Activated T-cell treated with anti-CD3 and anti-CD28 coated beads for 48 hours (primary cell): ENCODE results near the gene KIF1B.

Source experiments
- DNase-seq: peaks from one replicate; pipeline ENCODE4 v3.0.0-alpha.2; 2020; ENCODE audit warnings: low read depth

Gene KIF1B

GRCh38 chr1:10209905-10210810, at the start of gene KIF1B:
KIF1B (plus strand) TSS chr1:10210570; CDS start chr1:10232329, 21,759 bp downstream.
- peak; percentile 97 for DNase-seq

- no peak for DNase-seq
Observed at GRCh38 chr1:10160907-10161490, 49.4 kb upstream of the KIF1B start.

GRCh38 chr1:10161541-10162290, 48.7 kb upstream of the KIF1B start:
- no peak for DNase-seq

DNA sequence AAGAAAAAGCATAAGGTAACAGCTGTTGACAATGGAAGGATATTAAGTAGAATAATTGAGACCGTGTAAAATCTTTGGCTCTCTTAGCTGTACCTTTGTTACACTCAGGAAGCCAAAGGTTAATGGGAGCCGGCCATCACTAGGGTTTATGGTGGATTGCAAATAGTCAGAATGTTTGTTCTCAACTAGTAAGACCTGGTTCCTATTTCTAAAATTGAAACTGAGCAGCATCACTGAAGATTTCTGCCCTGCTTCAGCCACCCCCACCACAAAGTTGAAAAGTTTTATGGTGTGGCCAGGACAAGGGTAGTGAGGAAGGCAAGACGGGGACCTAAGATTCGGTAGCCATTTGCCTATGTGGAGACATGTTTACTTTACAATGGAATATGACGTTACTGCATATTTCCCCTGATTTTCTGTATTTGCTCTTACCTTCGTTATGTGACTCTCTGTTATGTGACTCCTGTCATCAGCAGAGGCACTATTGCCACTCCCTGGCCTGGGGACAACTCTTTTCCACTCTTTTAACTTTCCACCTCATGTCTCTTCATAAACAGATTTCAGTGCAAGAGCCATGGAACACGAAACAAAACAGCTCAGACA, 41.4 kb upstream of the KIF1B start:
- DNase-seq, result no peak

- DNase-seq, result no peak
Observed at GRCh38 chr1:10170239-10170574, 40.2 kb upstream of the KIF1B start.

DNA sequence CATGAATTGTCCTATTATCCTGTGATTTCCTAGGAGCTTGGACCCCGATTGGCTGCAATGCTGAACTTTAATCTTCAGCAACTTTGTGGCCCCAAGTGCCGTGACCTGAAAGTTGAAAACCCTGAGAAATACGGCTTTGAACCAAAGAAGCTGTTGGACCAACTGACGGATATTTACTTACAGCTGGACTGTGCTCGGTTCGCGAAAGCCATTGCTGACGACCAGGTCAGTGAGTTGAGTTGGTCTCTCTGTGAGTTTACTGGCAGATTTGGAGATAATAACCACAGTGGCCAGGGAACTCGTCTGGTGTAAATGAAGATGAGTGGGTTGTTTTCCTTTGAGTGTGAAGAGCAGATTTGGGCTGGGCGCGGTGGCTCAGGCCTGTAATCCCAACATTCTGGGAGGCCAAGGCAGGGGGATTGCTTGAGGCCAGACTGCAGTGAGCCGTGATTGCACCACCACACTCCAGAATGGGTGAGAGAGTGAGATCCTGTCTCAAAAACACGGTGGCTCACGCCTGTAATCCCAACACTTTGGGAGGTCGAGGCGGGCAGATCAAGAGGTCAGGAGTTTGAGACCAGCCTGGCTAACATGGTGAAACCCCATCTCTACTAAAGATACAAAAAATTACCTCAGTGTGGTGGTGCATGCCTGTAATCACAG, 39.1 kb upstream of the KIF1B start:
- no peak for DNase-seq

- no peak for DNase-seq
Observed at GRCh38 chr1:10171995-10172669, 38.2 kb upstream of the KIF1B start.

DNA sequence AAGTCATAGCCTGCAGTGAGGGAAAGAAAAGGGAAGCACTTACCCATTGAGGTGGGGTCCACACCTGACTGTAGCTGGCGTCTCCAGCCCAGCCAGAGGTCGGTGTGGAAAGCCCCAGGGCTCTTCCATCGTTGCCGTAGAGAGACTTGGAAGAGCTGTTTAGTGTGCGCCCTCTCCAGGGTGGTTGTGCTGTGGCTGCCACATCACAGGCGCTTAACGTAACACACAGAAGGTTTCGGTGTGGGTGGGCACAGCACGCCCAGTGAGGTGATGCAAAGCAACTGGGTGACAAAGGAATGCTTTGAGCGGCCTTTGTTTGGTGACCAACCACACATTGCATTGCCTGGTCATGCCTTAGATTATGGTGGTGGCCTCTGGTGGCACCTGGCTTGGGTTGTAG, 36.8 kb upstream of the KIF1B start:
- DNase-seq, result no peak

- no peak for DNase-seq
Observed at GRCh38 chr1:10177876-10178275, 32.5 kb upstream of the KIF1B start.

GRCh38 chr1:10178597-10179405, 31.6 kb upstream of the KIF1B start:
- DNase-seq, result no peak

GRCh38 chr1:10179406-10180091, 30.8 kb upstream of the KIF1B start:
- no peak for DNase-seq

GRCh38 chr1:10181154-10181553, 29.2 kb upstream of the KIF1B start:
- DNase-seq, result no peak

- DNase-seq, result no peak
Observed at GRCh38 chr1:10185759-10186158, 24.6 kb upstream of the KIF1B start.

GRCh38 chr1:10186331-10187025, 23.9 kb upstream of the KIF1B start:
- no peak for DNase-seq

DNA sequence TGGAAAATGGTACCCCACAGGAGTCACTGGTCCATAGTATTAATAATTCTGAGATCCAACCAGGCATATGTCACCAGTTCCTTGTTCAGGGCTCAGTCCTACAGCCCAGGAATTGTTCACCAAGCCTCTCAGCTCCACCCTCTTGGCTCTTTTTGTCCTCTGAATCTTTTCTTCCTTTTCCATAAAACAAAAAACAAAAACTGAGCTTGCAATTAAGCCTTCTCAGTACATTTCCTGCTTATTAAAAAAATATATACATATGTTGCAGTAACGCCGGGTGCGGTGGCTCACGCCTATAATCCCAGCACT, 23.4 kb upstream of the KIF1B start:
- DNase-seq, result no peak

DNA sequence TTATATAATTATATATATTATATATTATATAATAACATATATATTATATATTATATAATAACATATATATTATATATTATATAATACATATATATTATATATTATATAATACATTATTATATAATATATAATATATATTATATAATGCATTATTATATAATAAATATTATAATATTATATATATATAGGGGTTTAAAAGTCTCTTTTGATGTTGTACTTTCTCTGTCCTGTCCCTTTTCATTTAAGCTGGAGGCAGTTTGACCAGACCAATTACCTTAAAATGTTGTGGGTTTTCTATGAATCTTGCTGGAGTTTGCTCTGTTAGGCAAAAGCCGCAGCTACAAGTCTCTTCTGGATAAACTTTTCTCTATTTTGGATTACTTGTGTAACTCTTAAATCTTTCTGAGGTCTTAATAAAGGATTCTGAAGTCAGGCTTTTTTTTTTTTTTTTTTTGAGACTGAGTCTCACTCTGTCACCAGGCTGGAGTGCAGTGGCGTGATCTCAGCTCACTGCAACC, 22.2 kb upstream of the KIF1B start:
- DNase-seq, result no peak

DNA sequence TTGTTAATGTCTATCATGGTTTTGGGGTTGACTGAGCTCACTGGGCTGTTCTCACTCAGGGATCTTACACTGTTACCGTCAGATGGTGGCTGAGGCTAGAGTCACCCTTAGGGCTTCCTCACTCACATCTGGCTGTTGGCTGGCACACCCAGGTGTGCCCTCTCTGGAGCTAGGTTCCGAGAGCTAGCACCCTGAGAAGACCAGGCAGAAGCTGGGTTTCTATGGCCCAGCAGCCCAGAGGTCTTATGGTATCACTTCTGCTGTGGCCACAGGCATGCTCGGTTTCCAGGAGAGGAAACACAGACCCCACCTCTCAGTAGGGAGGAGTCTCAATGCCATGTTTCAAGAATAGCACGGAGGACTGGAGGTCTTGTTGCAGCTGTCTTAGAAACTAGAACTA, 20.7 kb upstream of the KIF1B start:
- no peak for DNase-seq

- DNase-seq, result no peak
Observed at GRCh38 chr1:10192263-10192662, 18.1 kb upstream of the KIF1B start.

DNA sequence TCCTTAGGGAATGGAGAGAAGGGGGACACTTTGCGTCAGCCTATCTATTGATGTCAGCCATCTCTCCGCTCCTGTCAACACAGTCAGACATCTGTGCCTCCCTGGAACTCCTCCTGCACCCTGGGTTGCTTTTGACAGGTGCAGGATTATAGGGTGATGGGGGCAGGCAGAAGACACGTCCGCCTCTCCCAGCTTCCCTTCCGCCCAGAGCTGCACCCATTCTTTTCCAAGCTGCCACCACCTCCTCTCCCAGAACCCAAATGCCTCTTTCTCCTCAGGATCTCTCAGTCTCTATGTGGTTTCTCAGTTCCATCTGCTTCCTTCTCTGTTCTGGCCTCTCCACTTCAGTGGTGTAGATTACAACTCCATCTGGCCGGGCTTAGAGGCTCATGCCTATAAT, 17.1 kb upstream of the KIF1B start:
- no peak for DNase-seq
